ENCODE data around the gene MCTP1. TPM values are rescaled to one million over a fixed set of nuclear protein-coding genes. Genes with fewer than 3 reads are reported as not detected.

The MCTP1 gene
- total RNA-seq, 4 donors from 2014 or later = 5.7 to 33.5 (median 17.4) TPM

GRCh38 chr5:94660506-94660905 is 624.4 kb downstream of the MCTP1 start:
- intact Hi-C loops (cut with DNase I) = no loop called here
- no peaks in the 10 kb centered on the region for H3K36me3 ChIP-seq
- H3K4me1 ChIP-seq = no peaks in the 10 kb centered on the region
- no peak overlapping the region for H3K4me3 ChIP-seq (replicated peaks in 1 of 3)
- H3K9me3 ChIP-seq = no peaks in the 10 kb centered on the region
- no peak for DNase-seq
- H3K27ac ChIP-seq = no peak overlapping the region
- 97 to 100% methylated on average over 4 to 6 of the region's 8 CpGs for WGBS, 2 donors
- TF ChIP-seq CTCF (IDR thresholded peaks at IDR 0.05) (no peak), POLR2A (IDR thresholded peaks at IDR 0.05) (no peak)
- H3K27me3 ChIP-seq = no peaks in the 10 kb centered on the region

GRCh38 chr5:94658272-94658671 is 626.6 kb downstream of the MCTP1 start:
- DNase-seq = no peak
- no peak overlapping the region for H3K27ac ChIP-seq
- H3K9me3 ChIP-seq = no peaks in the 10 kb centered on the region
- H3K4me3 ChIP-seq (replicated peaks in 1 of 3) = no peak overlapping the region
- 98 to 100% methylated on average over 1 of the region's 1 CpG for WGBS, 2 donors
- no peaks in the 10 kb centered on the region for H3K36me3 ChIP-seq
- H3K27me3 ChIP-seq = no peaks in the 10 kb centered on the region
- TF ChIP-seq POLR2A (IDR thresholded peaks at IDR 0.05) (no peak), CTCF (IDR thresholded peaks at IDR 0.05) (no peak)
- intact Hi-C loops (cut with DNase I) = no loop called here
- H3K4me1 ChIP-seq = no peaks in the 10 kb centered on the region

Small RNA genes within 50 kb of the gene (small RNA-seq; reads per million reads assigned to genes)
- not detected for gene RF02271

Other genes starting within 250 kb of the MCTP1 start
- 1 to 10 TPM in 1 of 4 donors, under 1 TPM in 3; 0.34 to 5.9 (median 0.51) TPM for gene FAM81B, start 106.3 kb upstream of the MCTP1 start, total RNA-seq